GM12878 (cell line): Measurements from ENCODE around the gene CELA3B. TPM values are rescaled to one million over a fixed set of nuclear protein-coding genes. Genes with fewer than 3 reads are reported as not detected.
A peak's percentile ranks its signal among the peaks of the same experiment; 100 is the strongest.

ENCODE experiments used
- ATAC-seq: fragments of 200-7000 bp; cut with Tn5 transposase; 3 replicates; pipeline ENCODE4 v1.9.1; 2020; ENCODE audit warnings: mild to moderate bottlenecking, moderate library complexity
- BruUV-seq: library from RNA; stranded (reverse); fragments of 400-500 nt; replicated peaks from 2 replicates; lab custom pipeline; 2021; lab: Mats Ljungman, UMichigan
- CTCF ChIA-PET: fragments of 300-600 bp; sonication (Branson Sonifier 250); formaldehyde crosslinking; extraction: SDS; loops from one replicate; lab custom pipeline; 2021; ENCODE audit warnings: inconsistent platforms; lab: Yijun Ruan, JAX
- POLR2A ChIA-PET: fragments of 350-600 bp; formaldehyde crosslinking; extraction: SDS; loops from one replicate; lab custom pipeline; 2021; ENCODE audit warnings: inconsistent platforms; lab: Charles Lee
- RAD21 ChIA-PET: fragments of 300-600 bp; sonication (Branson Sonifier 250); formaldehyde crosslinking; loops from one replicate; lab custom pipeline; 2023; ENCODE audit warnings: antibody characterized with exemption; ENCODE audit not compliant: unreplicated experiment; lab: Charles Lee
- SMC1A ChIA-PET: fragments of 300-600 bp; sonication (Branson Sonifier 250); formaldehyde crosslinking; loops from one replicate; lab custom pipeline; 2023; ENCODE audit not compliant: unreplicated experiment, uncharacterized antibody; lab: Charles Lee
- DNase-seq: peaks from one replicate; pipeline ENCODE4 v3.0.0-alpha.2; 2011; ENCODE audit warnings: low read depth, low spot score
- FAIRE-seq: peaks from 3 replicates; lab custom pipeline; 2011; peaks lifted over from hg19 to GRCh38; lab: Jason Lieb, UNC
- H2AFZ ChIP-seq: 2 replicates; pipeline ENCODE4 v1.6.0; 2011; ENCODE audit warnings: low read depth, low read length, control low read depth; ENCODE audit not compliant: control insufficient read depth
- H3K27ac ChIP-seq: 2 replicates; pipeline ENCODE4 v1.5.1; 2011; ENCODE audit warnings: control low read depth; ENCODE audit not compliant: control insufficient read depth, insufficient read depth
- H3K27me3 ChIP-seq, 2 experiments: replicated peaks in 1 of 2; 2 replicates each; pipeline versions ENCODE4 v1.6.0 to v1.6.1; 2011; ENCODE audit warnings: low read length in 1 of 2; ENCODE audit not compliant: control insufficient read depth in 2 of 2, insufficient read depth in 2 of 2
- H3K36me3 ChIP-seq, 2 experiments: 2 replicates each; pipeline ENCODE4 v1.5.1; 2011; ENCODE audit warnings: low read length in 1 of 2; ENCODE audit not compliant: control insufficient read depth in 2 of 2, insufficient read depth in 2 of 2
- H3K4me1 ChIP-seq: 2 replicates; pipeline ENCODE4 v1.6.1; 2011; ENCODE audit warnings: mild to moderate bottlenecking, low read length, moderate library complexity, mixed read lengths; ENCODE audit not compliant: control insufficient read depth, insufficient read depth
- H3K4me2 ChIP-seq: 2 replicates; pipeline ENCODE4 v1.6.0; 2011; ENCODE audit warnings: control low read depth; ENCODE audit not compliant: control insufficient read depth, insufficient read depth
- H3K4me3 ChIP-seq: fragments of 200-600 bp; sonication (generic); 2 replicates; pipeline ENCODE4 v1.5.1; 2016
- H3K79me2 ChIP-seq: 2 replicates; pipeline ENCODE4 v1.6.0; 2011; ENCODE audit warnings: low read length; ENCODE audit not compliant: control insufficient read depth, insufficient read depth
- H3K9ac ChIP-seq: 2 replicates; pipeline ENCODE4 v1.8.0; 2011; ENCODE audit warnings: low read length, control low read depth, mixed read lengths; ENCODE audit not compliant: control insufficient read depth, insufficient read depth
- H3K9me3 ChIP-seq: replicated peaks from 3 replicates; pipeline ENCODE4 v1.5.1; 2011; ENCODE audit warnings: mild to moderate bottlenecking, low read length; ENCODE audit not compliant: control insufficient read depth, insufficient read depth
- H4K20me1 ChIP-seq: 2 replicates; pipeline ENCODE4 v1.6.0; 2011; ENCODE audit not compliant: control insufficient read depth, insufficient read depth
- BACH1 ChIP-seq: fragments of 450-650 bp; IDR thresholded peaks from 2 replicates; pipeline ENCODE4 v1.6.1; 2017; ENCODE audit warnings: mild to moderate bottlenecking, borderline replicate concordance
- SMARCA5 ChIP-seq: fragments of 450-650 bp; IDR thresholded peaks from 2 replicates; pipeline ENCODE4 v1.6.1; 2017; ENCODE audit warnings: mild to moderate bottlenecking
- TCF7 ChIP-seq: IDR thresholded peaks from 2 replicates; pipeline ENCODE4 v1.6.1; 2014; ENCODE audit warnings: antibody characterized with exemption, borderline replicate concordance
- ZBTB33 ChIP-seq: fragments of 450-650 bp; IDR thresholded peaks from 2 replicates; pipeline ENCODE4 v1.6.1; 2017; ENCODE audit warnings: mild to moderate bottlenecking
- WGBS: methylation state at CpG from one replicate; pipeline ENCODE4 v1.1.6; 2016; ENCODE audit warnings: low lambda C conversion rate; ENCODE audit not compliant: insufficient replicate concordance, insufficient coverage; ENCODE audit errors: missing lambda C conversion rate; 5-methylcytosine and 5-hydroxymethylcytosine counted together
- in situ Hi-C: fragments of 300-500 bp; cut with MboI; formaldehyde crosslinking; loops from 9 replicates; pipeline ENCODE4 v1.14.3; 2018; ENCODE audit warnings: mixed read lengths
- intact Hi-C: fragments of 100-400 bp; cut with micrococcal nuclease; formaldehyde crosslinking; loops from one replicate; pipeline ENCODE4 v1.14.2; 2022; ENCODE audit not compliant: unreplicated experiment
- polyA plus RNA-seq, 11 experiments: library from polyadenylated mRNA; depleted of rRNA in 4 of 11; unstranded in 6 of 11; stranded (reverse) in 5 of 11; fragments of >200 nt; fragmentation: Nextera tagmentation in 4 of 11; fragmentation: Illumina TruSeq in 1 of 11; extraction: Ambion mirVana in 4 of 11; extraction: Trizol in 1 of 11; gene quantifications; 1 replicate in 1 of 11; 2 replicates in 10 of 11; pipeline versions ENCODE4 v1.2.1 to v1.2.3, GENCODE V29; 2011 to 2016; ENCODE audit warnings: inconsistent platforms in 2 of 11, missing spikeins in 2 of 11, low read depth in 1 of 11
- total RNA-seq, 4 experiments: library from RNA; depleted of rRNA in 3 of 4; stranded (reverse); fragments of >200 nt in 3 of 4; fragmentation: Illumina TruSeq in 1 of 4; extraction: Trizol in 1 of 4; gene quantifications; 2 replicates each; pipeline versions ENCODE4 v1.2.1 to v1.2.3, GENCODE V29; 2013 to 2021

Gene CELA3B
- total and polyA plus RNA-seq, 10 of the 15 experiments (the other 5 are each of a cell fraction or from before 2014, with no cell fraction given) = 4.1 TPM; not detected in 9

GRCh38 chr1:21931171-21932093 is 45.4 kb upstream of the CELA3B start:
- FAIRE-seq (no peak), ATAC-seq (no peak), DNase-seq (no peak)
- RAD21 ChIA-PET = no interaction called here
- Histone ChIP-seq H4K20me1 (peaks cover under 1% of the 10 kb centered on the region; the same call in 1 of the 2 replicates), H3K4me1 (no peaks in the 10 kb centered on the region; the same call in 1 of the 2 replicates), H3K27ac (no peak overlapping the region), H3K27me3 (peaks cover 0 to 4% of the 10 kb centered on the region in 2 experiments; a peak in 2 of 4 replicates), H3K4me2 (no peak overlapping the region), H3K9ac (no peak overlapping the region)
- in situ Hi-C loops = no loop called here
- 33% methylated on average over 14 of the region's 16 CpGs for WGBS
- BruUV-seq = no TSS peak
- no peak for TF ChIP-seq SMARCA5
- TF ChIP-seq ZBTB33 = peak; percentile 51; the same call in 1 of the 2 replicates
- no peak for TF ChIP-seq BACH1
- no peak for TF ChIP-seq TCF7
- TF ChIP-seq, all 136 proteins: peak for 1
- no peaks in the 10 kb centered on the region for H3K79me2 ChIP-seq
- ChIA-PET SMC1A (no interaction called here), CTCF (interaction anchor here (0.6 to 1.2 kb wide), 2 partner anchors 23 to 34 kb away, joined by 3 to 4 read pairs; no protein-coding TSS in a partner anchor), POLR2A (interaction anchor here (0.9 kb wide), 1 partner anchor 9 kb away, joined by 3 read pairs; no protein-coding TSS in a partner anchor)
- H3K9me3 ChIP-seq = no peaks in the 10 kb centered on the region
- no peaks in the 10 kb centered on the region for H3K36me3 ChIP-seq
- no peak overlapping the region for H2AFZ ChIP-seq
- H3K4me3 ChIP-seq = no peak overlapping the region
- intact Hi-C loops = no loop called here
